AG04450 (cell line): ENCODE measurements around the gene TXK. TPM values are rescaled to one million over a fixed set of nuclear protein-coding genes. Genes with fewer than 3 reads are reported as not detected.
"Not testable (repeated sequence)": the region's sequence is repeated elsewhere in the genome, so short reads cannot be mapped to it uniquely, and the experiment has no call there.

ENCODE experiments used
- CTCF ChIA-PET: fragments of 300-600, 350-600 bp; formaldehyde crosslinking; extraction: SDS; loops from one replicate; lab custom pipeline; 2022; ENCODE audit warnings: antibody characterized with exemption, inconsistent platforms; lab: Charles Lee
- POLR2A ChIA-PET: fragments of 350-600 bp; formaldehyde crosslinking; extraction: SDS; loops from one replicate; lab custom pipeline; 2021; ENCODE audit warnings: antibody characterized with exemption, inconsistent platforms; lab: Yijun Ruan, JAX
- DNase-seq: peaks from one replicate; pipeline ENCODE4 v3.0.0-alpha.2; 2011; ENCODE audit warnings: low read depth, low spot score
- H3K27ac ChIP-seq: one replicate; pipeline ENCODE4 v1.5.1; 2012; ENCODE audit warnings: low read depth, low read length, control low read depth
- H3K27me3 ChIP-seq: one replicate; pipeline ENCODE4 v1.6.0; 2012; ENCODE audit warnings: low read length; ENCODE audit not compliant: control insufficient read depth, insufficient read depth
- H3K4me3 ChIP-seq: 2 replicates; pipeline ENCODE4 v1.5.1; 2011; ENCODE audit warnings: mild to moderate bottlenecking, low read depth, low read length, control low read depth
- H3K9me3 ChIP-seq: 2 replicates; pipeline ENCODE4 v1.5.1; 2012; ENCODE audit warnings: low read length; ENCODE audit not compliant: control insufficient read depth, insufficient read depth
- polyA plus RNA-seq: library from polyadenylated mRNA; depleted of rRNA; stranded (reverse); fragments of >200 nt; gene quantifications from 2 replicates; pipeline ENCODE4 v1.2.3, GENCODE V29; 2011
- TF ChIP-seq, protein P1 (sequence below): IDR thresholded peaks from 2 replicates; pipeline ENCODE4 v1.5.1; 2011; ENCODE audit warnings: low read depth, low read length, control low read depth, inconsistent platforms

Gene TXK
- polyA plus RNA-seq, 1 experiment, result not detected

DNA sequence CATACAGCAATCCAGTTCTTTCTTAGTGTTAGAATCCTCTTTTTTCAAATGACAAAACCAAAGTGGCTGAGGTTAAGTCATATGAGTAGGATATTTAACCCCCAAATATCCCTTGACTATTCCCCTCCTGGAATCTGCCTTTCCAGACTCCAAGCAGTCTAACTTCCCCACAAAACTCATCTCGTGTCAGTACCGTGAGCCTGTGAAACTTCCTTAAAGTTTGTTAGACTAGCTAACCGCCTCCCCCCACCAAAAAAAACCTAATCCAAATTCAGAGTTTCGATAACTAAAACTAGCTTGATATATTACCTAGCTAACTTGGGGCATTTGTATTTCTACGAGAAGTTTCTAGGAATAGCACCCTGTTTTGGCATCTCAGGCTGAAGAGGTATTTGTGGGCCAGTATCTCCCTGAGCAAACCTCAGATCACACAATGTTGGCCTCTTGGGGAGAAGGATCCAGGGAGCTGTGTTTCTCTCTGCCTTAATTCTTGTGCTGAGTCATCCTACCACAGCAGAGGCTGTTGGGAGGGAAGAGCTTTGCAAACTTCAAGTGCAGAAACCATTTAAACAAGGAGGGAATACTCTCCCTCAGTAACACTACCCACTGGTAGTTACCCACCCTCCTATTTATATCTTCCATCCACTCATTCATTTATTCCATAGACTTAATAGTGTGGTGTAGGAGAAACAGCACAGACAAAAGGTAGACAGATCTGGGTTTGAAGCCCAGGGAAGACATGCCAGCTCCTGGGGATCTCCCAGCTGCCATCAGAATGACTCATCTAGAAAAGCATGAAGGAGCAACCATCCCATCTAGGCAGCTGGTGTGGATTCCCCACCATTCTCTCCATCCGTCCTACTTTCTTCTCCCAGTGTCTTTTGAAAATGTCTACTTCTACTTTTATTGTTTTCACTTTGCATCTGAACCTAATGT lies 39.3 kb upstream of the TXK start:
- TF ChIP-seq, protein P1, sequence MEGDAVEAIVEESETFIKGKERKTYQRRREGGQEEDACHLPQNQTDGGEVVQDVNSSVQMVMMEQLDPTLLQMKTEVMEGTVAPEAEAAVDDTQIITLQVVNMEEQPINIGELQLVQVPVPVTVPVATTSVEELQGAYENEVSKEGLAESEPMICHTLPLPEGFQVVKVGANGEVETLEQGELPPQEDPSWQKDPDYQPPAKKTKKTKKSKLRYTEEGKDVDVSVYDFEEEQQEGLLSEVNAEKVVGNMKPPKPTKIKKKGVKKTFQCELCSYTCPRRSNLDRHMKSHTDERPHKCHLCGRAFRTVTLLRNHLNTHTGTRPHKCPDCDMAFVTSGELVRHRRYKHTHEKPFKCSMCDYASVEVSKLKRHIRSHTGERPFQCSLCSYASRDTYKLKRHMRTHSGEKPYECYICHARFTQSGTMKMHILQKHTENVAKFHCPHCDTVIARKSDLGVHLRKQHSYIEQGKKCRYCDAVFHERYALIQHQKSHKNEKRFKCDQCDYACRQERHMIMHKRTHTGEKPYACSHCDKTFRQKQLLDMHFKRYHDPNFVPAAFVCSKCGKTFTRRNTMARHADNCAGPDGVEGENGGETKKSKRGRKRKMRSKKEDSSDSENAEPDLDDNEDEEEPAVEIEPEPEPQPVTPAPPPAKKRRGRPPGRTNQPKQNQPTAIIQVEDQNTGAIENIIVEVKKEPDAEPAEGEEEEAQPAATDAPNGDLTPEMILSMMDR, result no peak
- POLR2A ChIA-PET, result no interaction called here
- Histone ChIP-seq H3K4me3 (no peak overlapping the region), H3K27ac (peak overlapping the region; percentile 85), H3K9me3 (no peaks in the 10 kb centered on the region; the same call in 1 of the 2 replicates), H3K27me3 (no peaks in the 10 kb centered on the region)
- DNase-seq, result peak; percentile 36
- CTCF ChIA-PET, result interaction anchor here (0.5 to 1.4 kb wide), 2 partner anchors 46 to 372 kb away, joined by 3 read pairs; no protein-coding TSS in a partner anchor

DNA sequence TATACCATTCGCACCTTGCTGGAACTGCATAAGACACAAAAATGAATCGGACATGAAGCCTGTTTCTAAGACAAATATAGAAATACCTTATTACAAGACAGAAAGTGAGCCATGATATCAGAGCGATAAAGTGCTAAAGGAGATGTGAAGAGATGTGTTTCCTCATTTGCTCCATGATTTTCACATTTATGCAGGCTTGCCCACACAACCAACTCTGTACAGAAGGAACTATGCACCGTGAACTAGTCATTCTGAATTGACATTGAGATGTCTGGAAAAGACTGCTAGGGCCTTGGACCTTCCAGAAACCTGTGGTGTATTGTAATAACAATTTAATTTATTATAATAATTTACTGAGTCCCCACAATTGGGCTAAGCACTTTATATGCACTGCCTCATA lies 38.6 kb upstream of the TXK start:
- no peaks in the 10 kb centered on the region for H3K27me3 ChIP-seq
- POLR2A ChIA-PET, result no interaction called here
- H3K4me3 ChIP-seq, result no peak overlapping the region
- CTCF ChIA-PET, result interaction anchor here (0.5 to 1.4 kb wide), 2 partner anchors 45 to 373 kb away, joined by 3 read pairs; no protein-coding TSS in a partner anchor
- no peak overlapping the region for H3K27ac ChIP-seq
- no peaks in the 10 kb centered on the region; the same call in 1 of the 2 replicates for H3K9me3 ChIP-seq
- TF ChIP-seq, protein P1, result no peak
- DNase-seq, result no peak

GRCh38 chr4:48169636-48170035 lies 35.6 kb upstream of the TXK start:
- POLR2A ChIA-PET, result no interaction called here
- H3K27me3 ChIP-seq, result no peaks in the 10 kb centered on the region
- no peaks in the 10 kb centered on the region; the same call in 1 of the 2 replicates for H3K9me3 ChIP-seq
- H3K27ac ChIP-seq, result no peak overlapping the region
- CTCF ChIA-PET, result no interaction called here
- TF ChIP-seq, protein P1, result no peak
- DNase-seq, result no peak
- no peak overlapping the region for H3K4me3 ChIP-seq

DNA sequence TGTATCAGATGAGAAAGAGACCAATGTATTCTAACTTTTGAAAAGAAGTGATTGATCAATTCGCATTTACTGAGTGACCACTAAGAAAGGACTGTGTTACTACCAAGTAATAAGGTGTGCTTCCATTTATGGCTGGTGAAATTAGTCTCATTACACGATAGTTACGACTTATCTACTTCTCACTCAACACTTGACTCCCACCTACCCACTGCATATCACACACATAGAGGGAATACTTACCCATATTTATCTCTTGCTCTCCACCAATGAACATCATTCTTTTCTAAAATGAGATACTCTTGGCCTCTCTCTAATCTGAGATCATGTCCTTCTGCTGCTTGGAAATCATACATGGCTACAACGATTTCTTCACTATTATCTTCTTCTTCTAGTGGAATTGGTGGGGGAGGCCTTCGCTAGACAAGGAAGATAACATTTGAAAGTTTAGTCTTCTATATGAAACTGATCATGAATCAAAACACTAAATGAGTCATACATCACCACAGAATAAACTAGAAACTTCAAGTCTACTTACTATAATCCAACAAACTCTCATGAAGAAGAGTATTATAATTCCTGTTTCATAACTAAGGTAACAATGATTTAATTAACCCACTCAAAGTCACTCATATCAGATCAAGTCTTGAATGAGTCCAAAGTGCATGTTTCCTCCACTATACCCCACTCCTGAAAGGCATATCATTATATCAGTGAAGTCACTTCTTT lies 33.7 kb upstream of the TXK start:
- TF ChIP-seq, protein P1, result no peak
- H3K4me3 ChIP-seq, result no peak overlapping the region
- no peaks in the 10 kb centered on the region for H3K27me3 ChIP-seq
- CTCF ChIA-PET, result no interaction called here
- no peaks in the 10 kb centered on the region; the same call in 1 of the 2 replicates for H3K9me3 ChIP-seq
- no peak overlapping the region for H3K27ac ChIP-seq
- POLR2A ChIA-PET, result no interaction called here
- DNase-seq, result no peak

GRCh38 chr4:48164561-48164960 lies 30.5 kb upstream of the TXK start:
- CTCF ChIA-PET, H3K9me3 ChIP-seq, H3K27me3 ChIP-seq, H3K4me3 ChIP-seq, POLR2A ChIA-PET, DNase-seq, H3K27ac ChIP-seq: not testable (repeated sequence)
